HuH-7 (cell line): ENCODE data around the gene DCTN3.
A peak's percentile ranks its signal among the peaks of the same experiment; 100 is the strongest.
"Not testable (repeated sequence)": the region's sequence is repeated elsewhere in the genome, so short reads cannot be mapped to it uniquely, and the experiment has no call there.

Source experiments
- DNase-seq: peaks from one replicate; pipeline ENCODE4 v3.0.0; 2011; ENCODE audit warnings: low spot score

Gene DCTN3

DNA sequence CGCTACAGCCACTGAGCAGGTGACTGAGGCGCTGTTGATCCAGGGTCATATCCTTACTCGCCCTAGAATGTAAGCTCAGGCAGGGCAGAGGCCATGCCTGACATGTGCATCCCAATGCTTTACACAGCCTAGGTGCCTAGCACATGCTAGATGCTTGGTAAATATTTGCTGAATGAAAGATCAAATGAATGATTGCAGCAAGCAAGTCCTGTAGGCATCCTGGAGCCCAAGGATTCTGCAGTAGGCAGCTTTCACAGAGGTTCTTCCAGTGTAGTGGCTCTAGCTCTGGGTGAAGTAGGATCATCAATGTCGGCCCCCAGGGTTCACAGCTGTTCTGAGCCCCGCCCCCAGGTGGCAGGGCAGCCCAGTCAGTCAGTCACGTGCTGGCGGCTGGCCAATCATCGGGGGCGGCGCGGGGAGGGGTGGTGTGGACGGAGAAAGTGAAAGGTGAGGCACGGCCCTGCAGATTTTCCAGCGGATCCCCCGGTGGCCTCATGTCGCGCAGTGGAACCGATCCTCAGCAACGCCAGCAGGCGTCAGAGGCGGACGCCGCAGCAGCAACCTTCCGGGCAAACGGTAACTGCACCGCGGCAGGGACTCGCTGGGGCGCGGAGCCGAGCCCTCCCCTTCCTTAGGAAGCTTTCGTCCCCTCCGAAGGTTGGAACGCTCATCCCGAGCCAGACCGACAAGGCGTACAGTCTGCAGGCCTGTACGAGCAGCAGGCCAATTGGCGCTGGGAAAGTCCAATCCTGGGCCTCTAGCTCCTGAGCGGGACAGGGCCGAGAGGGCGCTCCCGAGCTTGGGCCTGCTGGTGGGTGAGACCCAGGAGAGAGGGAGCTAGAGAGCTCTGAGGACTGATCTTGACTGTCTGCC lies 26.2 kb upstream of the DCTN3 start, which contains the start of gene GALT:
TSS of gene GALT (plus strand) at position 465 of the 873 bp plus-strand sequence. CDS start at position 495, 30 bp downstream.
- DNase-seq, result peak; percentile 95

GRCh38 chr9:34644766-34645314 lies 24.5 kb upstream of the DCTN3 start:
- peak; percentile 43 for DNase-seq

DNA sequence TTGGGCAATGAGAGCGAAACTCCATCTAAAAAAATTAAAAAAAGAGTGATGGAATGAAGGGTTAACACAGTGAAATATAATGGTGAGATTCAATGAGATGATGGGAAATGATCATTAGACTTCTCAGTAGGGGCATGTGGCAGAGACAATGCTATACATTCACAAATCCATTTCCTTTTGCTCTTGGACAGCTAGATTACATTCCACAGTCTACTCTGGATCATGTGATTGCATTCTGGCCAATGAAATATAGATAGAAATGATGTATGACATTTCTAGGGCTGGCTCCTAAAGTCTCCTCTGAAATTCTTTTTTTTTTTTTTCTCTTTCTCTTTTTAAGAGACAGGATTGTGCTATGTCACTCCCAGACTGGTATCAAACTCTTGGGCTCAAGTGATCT lies 22.4 kb upstream of the DCTN3 start:
- no peak for DNase-seq

GRCh38 chr9:34639322-34639721 lies 19.0 kb upstream of the DCTN3 start:
- DNase-seq, result not testable (repeated sequence)

- no peak for DNase-seq
These were observed 17.8 kb upstream of the DCTN3 start for GRCh38 chr9:34638138-34638445.

DNA sequence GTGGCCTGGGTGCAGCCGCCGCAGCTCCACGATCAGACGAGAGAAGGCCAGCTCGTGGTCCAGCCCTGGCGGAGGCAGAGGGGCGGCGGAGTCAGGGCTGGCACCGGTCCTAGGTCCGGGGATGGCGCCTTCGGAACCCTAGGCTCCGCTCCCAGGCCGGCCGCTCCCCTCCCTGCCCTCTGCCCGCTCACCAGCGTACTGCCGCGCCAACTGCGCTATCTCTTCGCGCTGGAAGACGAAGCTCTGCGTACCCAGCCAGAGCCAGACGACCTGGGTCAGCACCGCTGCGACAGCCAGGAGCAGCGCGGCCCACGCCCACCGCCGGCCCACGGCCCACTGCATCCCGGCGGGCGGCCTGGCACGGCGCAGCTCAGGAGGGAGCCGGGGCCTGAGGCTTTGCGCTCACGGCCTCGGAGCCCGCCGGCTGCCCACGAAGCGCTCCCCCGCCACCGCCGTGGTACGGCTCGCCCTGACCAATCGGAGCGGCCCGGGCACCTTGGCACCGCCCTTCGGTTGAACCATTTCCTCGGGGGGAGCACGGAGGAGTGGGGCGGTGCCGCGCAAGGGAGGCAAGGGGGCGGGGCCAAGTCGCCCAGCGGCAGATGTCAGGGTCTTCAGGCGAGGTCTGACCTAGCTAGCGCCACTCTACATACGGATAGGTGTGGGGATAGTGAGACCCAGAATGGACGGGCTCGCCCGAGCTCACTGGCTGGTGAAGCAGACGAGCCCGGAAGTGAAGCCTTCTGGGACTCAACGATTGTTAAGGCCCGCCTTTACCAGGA lies 17.3 kb upstream of the DCTN3 start, which contains the start of gene SIGMAR1:
TSS of gene SIGMAR1 (minus strand) at position 432 of the 782 bp plus-strand sequence. CDS start at position 342, 90 bp downstream.
- peak; percentile 85 for DNase-seq

- DNase-seq, result no peak
These were observed 16.6 kb upstream of the DCTN3 start for GRCh38 chr9:34636791-34637355.

DNA sequence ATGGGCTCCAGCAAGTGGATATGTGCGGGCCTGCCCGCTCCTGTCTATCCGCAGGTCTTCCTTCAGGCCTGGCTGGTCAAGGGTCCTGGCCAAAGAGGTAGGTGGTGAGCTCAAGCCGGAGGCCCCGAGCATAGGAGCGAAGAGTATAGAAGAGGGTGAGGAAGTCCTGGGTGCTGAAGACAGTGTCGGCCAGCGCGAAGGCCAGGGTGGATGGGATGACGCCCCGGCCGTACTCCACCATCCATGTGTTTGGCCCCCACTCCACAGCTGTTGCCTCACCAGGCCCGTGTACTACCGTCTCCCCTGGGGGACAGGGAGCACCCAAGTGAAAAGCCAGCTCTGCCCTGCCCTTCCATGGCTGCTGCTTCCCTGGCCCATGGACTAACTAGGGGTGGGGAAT lies 15.3 kb upstream of the DCTN3 start:
- no peak for DNase-seq

DNA sequence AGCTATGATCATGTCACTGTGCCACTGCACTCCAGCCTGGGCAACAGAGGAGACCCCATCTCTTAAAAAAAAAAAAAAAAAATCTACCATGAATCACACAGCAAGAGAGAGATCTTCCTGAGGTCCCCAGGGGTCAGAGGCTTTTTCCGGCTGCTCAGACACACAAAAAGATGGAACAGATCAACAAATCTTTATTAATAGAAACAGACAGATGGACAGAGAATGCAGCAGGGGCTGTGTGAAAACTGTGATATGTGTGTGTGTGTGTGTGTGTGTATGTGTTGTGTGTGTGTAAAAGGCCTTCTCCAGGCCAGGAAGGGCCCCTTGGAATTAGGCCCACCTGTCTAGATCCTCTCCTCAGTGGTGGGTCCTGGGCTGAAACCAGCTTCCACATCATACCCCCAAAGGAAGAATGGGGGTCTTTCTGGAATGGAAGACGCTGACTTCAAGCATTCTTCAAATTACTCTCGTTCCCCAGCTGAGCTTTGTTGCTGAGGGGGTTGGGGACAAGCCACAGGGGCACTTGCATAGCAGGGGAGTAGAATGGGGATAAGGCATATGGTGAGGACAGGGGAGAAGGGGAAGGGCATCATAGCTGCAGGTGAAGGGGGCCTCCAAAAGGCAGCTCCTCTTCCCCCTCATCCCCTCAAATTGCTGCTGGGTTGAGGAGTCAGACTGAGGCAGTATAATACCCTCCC lies 14.4 kb upstream of the DCTN3 start:
- DNase-seq, result no peak

DNA sequence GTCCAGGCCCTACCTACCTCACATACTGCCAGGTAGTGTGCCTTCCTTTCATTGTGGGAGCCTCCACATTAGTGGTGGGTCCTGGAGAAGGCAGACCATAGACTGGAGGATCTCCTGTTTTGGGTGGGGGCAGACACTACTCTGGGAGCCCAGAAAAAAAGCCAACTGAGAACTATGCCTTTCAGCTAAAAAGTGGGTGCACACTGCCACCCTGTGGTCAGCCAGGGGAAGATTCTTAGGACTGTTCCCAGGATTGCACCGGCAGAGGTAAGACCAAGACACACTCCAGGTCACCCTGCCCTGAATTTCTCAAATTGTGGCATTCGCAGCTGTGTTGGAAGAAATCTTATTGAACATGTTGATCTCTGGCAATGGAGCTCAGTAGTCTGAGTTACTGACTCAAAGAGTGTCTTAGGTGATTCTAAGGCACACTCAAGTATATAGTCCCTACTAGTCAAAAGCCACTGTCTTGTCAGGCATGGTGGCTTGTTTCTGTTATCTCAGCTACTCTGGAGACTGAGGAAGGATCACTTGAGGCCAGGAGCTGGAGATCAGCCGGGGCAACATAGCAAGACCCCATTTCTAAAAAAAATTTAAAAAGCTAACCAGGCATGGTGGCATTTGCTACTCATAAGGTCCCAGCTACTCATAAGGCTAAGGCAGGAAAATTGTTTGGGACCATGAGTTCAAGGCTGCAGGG lies 13.7 kb upstream of the DCTN3 start:
- DNase-seq, result peak; percentile 78

DNA sequence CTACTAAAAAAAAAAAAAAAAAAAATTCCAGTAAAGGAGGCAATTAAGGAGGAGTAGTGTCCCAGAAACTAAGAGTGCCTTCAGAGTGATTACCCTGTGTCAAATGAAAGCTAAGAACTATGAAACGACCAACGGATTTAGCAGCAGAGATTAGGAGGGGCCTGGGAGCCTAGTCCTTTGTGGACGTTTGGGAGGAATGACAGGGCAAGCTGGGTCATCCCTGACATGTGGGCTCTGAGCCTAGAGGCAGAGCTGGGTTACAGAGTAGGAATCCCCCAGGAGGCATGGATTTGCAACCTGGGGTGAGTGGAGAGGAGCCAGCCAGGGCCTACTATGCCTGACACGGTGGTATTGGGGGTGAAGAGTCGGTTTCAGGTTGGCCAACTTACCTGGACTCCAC lies 12.9 kb upstream of the DCTN3 start:
- DNase-seq, result no peak

- DNase-seq, result no peak
These were observed 10.3 kb upstream of the DCTN3 start for GRCh38 chr9:34630402-34631154.

DNA sequence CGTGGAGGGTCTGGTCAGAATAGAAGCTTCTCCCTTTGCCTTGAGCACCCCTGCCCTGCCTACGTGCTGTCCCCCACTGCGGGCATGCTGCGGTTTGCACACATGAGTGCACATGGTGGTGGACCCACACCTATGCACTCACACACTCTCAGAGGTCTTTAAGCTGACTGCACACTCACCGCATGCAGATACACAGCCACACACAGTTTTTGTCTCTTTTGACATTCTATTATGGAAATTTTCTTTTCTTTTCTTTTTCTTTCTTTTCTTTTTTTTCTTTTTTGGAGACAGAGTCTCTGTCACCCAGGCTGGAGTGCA lies 9.2 kb upstream of the DCTN3 start:
- DNase-seq, result no peak

DNA sequence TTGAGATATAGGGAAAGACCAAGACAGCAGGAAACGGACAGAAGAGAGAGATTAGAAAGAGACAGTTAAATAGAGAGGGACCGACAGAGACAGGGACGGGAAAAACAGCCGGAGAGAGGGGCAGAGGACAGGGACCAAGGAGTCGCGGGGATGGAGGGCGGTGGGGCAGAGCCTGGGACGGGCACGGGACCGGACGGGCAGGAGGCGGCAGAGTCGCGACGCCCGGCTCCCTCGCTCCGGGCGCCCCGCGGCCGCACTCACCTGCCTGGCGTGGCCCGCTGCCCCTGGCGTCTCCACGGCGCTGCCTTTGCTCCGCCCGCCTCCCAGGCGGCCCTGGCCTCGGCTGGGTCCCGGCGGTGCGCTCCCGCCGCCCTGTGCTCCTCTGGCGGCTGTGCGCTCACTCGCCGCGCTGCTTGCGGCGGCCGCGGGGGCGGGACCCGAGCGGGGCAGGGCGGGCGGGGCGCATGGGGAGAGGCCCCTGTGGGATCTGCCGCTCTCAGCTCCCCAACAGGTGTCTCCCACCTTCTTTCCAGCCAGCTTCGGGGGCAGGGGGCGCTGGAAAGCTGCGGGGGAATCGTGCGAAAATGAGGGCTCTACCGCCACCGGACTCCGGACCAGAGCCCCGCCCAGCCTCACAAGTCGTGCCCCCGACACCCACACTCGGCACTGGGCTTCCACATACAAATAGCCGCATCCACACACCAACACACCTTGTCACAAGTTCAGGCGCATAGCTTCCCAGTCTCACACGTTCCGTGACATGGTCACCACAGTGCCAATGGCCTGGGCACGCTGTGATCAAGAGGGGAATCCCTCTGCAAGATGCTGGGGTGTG lies 8.6 kb upstream of the DCTN3 start, which contains the start of gene ARID3C:
TSS of gene ARID3C (minus strand) at position 411 of the 835 bp plus-strand sequence. CDS start 1,052 bp downstream, outside the sequence.
- DNase-seq, result peak; percentile 51

- no peak for DNase-seq
These were observed 7.7 kb upstream of the DCTN3 start for GRCh38 chr9:34627716-34628655.

DNA sequence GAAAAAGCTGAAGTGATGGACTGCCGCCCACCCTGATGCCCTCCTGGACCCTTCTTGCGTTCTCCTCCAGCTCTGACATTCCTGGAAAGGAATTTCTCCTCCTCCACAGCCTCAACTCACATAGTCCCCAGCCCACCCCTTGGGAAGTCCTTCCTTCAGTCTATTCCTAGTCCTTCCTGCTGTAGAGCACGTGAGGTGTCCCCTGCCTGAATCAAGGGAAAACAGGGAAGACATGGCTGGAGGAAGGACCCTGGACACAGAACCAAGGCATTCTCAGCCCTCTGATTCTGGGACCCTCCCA lies 4.8 kb upstream of the DCTN3 start:
- no peak for DNase-seq

- no peak for DNase-seq
These were observed 4.3 kb upstream of the DCTN3 start for GRCh38 chr9:34624475-34625185.
